Stimulated activated CD4-positive, alpha-beta T cell treated with anti-CD3 and anti-CD28 coated beads, Interleukin-4, amount 100 ng/mL, for 1 hour (primary cell): ENCODE data around the gene MRGPRD.

Source experiments
- DNase-seq: peaks from one replicate; pipeline ENCODE4 v3.0.0-alpha.2; 2020

Gene MRGPRD

DNA sequence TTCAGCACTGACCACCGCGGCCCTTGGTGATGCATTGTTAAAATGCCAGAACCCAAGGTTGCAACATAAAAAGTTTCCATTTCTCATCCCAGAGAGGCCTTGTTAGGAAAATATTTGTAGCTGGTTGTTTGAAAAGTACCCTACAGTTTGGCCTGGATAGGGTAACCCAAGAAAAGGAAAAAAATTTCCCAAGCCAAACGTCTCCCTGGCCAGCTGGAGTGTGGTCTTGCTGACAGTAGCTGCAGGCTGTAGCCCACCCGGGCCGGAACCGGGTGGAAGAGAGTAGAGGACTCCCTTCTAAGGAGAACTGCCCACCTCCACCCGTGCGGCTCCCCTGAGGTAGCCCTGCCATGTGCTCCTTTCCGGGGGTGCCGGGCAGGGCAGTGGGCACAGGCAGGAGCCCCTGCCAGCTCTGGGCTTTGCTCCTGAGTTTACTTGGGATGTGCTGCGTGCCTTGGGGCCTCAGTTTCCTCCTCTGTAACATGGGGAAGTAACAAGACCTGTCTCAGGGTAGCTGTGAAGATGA, 38.6 kb downstream of the MRGPRD start:
- DNase-seq, result no peak

DNA sequence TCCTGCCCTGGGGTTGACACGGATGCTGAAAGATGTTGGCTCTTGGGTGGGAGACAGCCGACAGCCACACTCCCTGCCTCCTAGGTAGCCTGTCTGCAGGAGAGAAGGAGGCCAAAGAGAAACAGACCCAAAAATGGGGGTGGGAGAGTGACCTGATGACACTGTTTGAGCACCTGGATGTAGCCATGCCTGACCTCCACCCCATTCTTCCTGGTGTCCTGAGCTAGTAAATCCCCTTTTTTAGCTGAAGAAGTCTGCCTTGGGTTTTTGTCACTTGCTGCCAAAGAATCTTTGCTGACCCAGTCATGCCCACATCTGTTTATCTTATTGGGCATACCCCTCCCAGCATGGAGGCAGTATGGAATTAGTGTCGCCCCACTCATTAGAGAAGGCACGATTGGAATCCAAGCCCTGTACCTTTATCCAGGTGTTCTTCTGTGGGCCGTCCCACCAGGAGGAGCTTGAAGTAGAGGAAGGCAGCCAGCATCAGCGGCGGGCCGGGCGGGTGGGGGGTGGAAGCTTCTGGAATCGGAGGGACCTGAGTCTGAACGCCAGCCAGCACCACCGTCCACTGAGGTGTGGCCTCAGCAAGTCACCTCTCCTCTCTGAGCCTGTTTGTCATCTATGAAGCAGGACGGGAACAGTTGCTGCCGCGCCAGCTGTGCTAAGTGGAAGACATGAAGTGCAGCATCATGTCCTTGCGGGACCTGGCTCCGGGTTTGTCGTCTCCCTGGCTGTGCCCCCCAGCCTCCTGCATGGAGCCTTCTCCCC, 39.3 kb downstream of the MRGPRD start:
- no peak for DNase-seq

DNA sequence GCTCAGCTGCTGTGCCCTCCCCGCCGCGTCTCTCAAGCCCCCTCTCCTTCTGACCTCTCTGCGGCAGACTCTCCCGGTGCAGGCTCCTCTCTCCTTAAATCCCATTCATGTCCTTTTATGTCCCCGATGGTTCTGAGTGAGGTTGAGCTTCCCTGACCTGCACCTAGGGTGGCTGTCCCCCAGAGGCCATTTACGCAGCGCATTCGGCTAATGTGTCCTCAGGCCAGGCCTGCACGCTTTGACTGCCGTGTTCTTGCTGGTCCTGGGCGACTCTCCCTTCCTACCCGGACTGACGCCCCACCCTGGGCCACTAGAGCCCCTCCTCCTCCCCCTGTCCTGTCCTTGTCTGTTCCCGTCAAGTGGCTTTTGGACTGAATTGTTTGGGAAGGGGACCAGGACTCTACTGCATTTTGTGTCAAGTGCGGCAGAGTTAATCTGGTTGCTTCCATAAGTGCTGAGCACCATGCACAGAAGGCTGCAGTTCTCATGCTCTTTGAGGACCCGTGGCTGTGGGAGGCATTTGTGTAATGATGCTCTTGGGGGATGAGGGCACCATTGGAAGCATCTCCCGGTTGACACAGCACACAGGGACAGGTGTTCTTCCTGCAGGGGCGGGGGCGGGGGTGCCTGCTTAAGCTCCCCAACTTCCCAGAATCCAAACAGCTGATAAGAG, 40.0 kb downstream of the MRGPRD start:
- DNase-seq, result no peak

DNA sequence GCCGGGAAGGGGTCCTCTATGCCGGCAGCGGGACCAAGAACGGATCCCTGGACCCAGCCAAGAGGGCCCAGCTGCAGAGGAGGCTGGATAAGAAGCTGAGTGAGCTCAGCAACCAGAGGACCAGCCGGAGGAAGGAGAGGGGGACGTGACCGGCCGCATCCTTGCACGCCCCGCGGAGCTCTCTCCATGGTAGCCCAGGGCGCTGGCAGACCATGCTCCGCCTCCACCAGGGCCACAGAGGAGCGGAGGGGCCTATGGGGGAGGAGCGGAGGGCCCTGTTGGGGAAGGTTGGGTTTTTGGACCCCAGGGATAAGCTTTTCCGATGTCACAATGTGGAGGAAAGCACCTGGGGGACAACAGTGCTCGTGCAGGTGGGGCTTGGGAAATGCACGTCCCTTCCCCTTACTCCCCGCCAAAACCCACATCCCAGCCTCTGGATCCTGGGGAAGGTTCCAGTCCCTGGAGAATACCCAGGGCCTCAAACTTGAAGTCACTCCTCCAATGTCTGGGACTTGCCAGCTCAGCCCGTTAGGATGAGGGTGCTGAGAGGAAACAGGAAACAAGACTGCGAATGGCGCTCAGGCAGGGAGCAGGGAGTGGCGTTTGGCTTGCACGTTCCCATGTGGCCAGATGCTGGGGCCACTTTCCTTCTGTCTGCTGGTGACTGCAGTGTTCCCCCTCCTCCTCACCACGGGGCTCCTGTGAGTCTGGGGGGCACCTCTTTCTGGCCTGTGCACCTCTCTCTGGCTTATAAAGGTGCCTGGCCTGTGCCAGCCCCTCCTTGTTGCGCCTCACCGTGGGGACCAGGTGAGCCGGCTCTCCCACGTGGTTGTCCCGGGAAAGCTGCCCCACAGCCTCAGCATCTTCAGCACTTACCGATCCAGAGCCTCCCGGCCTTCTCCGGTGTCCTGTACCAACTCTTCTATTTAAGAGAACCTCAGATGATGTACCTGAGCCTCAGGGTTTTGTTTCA, 40.9 kb downstream of the MRGPRD start:
- no peak for DNase-seq

DNA sequence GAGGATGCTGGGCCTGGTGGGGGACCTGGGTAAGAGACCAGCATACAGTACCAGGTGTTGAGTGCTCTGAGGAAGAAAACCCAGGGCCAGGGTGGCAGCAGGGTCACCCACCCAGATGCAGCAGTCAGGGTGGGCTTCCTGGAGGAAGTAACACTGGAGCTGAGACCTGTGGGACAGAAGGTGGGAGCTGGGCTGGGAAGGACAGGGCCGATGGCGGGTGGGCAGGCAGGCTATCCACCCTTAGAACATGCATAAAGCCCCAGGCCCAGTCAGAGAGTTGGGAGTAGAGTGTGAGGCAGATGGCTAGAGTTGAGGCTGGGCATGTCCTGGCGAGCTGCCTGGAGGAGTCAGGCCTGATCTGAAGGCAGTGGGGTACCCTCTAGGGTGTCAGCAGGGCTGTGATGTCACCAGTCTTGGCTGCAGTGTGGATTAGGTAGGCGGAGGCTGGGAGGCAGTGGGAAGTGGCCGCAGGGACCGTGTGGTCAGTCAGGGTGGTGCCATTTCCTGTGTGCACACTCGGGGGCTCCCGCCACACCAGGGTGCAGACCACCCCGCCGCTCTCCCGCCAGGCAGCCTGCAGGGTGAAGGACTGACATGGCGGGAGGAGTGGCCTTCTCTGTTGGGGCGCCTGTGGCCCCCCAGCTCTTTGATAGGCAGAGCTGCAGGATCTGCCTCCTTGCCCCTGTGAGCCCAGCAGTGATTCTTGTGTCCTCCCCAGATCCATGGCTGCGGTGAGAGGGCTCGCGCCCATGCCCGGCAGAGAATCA, 41.8 kb downstream of the MRGPRD start:
- no peak for DNase-seq

DNA sequence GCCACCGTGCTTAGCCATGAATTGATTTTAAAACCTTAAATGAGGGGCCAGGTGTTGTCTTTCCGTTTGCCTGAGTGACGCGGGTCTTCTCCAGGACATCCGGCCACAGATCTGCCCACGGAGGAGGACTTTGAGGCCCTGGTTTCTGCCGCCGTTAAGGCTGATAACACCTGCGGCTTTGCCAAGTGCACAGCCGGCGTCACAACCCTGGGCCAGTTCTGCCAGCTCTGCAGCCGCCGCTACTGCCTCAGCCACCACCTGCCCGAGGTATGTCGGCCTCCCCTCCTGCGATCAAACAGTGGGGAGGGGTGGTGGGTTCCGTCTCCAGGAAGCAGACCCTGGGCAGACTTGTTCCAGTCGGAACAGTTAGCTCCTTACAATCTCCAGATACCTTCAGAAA, 42.7 kb downstream of the MRGPRD start:
- DNase-seq, result no peak

DNA sequence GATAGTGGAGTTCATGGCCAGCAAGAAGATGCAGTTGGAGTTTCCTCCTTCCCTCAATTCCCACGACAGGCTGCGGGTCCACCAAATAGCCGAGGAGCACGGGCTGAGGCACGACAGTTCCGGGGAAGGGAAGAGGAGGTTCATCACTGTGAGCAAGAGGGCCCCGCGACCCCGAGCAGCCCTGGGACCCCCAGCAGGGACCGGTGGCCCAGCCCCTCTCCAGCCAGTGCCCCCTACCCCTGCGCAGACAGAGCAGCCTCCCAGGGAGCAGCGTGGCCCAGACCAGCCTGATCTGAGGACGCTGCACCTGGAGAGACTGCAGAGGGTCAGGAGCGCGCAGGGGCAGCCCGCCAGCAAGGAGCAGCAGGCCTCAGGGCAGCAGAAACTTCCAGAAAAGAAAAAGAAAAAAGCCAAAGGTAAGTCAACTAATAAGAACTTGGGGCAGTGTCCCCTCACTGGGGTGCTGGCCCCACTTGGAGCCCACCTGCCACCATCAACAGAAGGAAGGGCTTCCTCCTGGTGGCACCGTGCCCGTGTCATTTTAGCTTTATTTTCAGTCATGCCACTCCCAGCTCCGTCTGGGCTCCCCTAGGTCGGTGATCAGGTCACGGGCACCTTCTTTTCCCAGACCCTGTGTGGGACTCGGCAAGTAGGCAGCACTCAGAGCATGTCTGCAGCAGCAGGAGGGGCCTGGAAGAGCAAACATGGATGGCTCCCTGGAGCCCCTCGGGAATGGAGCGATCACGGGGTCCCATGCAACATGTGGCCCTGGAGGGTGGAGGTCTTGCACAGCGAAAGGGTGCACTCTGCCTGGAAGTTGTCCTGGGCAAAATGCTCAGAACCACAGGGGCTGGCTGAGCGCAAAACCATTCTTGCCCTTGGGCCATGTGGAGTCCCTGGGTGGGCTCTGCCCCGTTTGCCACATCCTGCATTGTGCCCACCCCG, 43.8 kb downstream of the MRGPRD start:
- DNase-seq, result no peak

DNA sequence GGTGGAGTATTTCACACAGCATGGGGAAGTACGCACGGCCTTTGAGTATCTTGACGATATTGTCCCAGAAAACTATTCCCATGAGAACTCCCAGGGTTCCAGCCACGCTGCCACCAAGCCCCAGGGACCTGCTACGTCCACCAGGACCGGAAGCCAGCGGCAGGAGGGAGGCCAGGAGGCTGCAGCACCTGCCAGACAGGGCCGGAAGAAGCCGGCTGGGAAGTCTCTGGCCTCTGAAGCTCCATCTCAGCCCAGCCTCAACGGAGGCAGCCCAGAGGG, 44.5 kb downstream of the MRGPRD start:
- no peak for DNase-seq

DNA sequence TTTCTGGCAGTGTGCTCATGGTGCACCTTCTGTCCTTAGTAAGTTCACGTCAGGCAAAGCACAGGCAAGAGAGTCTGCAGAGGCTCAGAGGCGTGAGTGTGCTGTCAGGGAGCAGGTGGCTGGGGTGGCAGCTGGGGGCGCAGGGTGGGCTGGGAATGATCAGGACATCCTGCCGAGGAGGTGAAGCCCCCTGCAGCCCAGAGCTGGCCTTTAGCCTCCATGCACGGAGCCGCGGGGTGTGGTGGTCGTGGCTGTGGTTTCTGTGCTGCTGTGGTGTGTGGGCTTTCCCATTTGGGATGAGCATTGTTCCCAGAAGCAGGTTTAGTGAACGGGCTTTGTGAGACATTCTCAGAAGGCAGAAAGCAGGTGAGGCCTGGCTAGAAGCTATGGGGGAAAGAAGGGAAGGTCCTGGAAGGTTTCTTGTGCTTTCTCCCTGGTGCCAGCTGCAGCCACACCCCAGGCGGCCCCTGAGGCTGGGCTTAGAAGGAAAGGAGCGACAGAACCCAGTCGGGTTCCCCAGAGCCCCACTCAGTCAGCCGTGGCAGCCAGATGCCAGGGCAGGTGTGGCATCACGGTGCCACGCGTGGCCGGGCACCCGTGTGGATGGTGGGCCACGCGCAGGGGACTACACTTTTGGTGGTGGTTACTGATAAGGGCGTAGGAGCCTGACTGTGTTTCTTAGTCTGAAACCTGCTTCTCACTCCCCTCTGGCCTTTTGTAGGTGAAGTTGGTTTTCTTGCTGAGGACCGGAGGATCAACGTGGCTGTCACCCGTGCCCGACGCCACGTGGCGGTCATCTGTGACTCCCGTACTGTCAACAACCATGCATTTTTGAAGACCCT, 45.0 kb downstream of the MRGPRD start:
- no peak for DNase-seq

DNA sequence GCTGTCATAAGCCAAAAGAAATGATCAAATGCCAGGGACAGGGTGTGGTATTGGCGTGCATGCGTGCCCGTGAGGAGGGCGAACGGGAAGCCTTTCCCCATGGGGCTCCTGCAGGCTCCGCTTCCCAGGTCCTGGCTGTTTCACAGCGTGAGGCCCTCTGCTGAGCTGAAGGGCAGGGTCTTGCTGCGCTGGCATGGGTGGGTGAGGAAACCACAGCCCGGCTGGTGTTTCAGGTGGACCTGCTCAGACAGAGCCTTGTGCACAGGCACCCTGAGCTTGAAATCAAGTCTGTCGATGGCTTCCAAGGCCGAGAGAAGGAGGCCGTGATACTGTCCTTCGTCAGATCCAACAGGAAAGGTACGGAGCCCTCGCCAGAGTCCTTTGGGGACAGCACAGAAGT, 45.7 kb downstream of the MRGPRD start:
- no peak for DNase-seq

DNA sequence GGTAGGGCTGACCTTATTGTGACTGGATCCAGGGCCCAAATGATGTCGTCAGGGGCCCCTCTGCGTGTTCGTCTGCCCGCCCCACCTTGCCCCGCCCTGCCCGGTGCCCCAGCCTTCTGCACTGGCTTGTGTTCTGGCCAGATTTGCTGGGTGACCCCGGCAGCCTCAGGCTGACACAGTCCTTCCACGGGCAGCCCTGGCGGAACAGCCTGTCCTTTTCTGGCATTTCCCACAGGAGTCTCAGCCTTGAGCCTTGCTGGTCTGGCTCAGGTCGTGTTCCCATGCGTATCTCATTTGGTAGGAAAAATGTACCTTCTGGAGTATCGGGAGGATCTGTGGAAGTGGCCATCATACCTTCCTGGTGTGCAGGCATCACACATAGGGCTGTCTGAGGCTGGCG, 46.1 kb downstream of the MRGPRD start:
- no peak for DNase-seq

DNA sequence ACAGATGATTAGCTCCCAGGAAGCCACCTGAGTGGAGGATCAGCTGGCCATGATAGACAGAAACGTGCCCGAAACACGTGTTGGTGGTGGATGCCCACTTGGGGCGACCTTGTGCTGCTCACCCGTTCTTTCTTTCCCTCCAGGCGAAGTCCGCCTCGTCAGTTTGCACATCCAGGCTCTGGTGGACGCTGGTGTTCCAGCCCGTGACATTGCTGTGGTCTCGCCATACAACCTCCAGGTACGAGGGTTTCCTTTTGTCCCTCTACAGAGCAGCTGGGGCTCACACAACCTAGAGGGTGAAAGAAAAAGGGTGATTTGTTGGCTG, 46.5 kb downstream of the MRGPRD start:
- no peak for DNase-seq

DNA sequence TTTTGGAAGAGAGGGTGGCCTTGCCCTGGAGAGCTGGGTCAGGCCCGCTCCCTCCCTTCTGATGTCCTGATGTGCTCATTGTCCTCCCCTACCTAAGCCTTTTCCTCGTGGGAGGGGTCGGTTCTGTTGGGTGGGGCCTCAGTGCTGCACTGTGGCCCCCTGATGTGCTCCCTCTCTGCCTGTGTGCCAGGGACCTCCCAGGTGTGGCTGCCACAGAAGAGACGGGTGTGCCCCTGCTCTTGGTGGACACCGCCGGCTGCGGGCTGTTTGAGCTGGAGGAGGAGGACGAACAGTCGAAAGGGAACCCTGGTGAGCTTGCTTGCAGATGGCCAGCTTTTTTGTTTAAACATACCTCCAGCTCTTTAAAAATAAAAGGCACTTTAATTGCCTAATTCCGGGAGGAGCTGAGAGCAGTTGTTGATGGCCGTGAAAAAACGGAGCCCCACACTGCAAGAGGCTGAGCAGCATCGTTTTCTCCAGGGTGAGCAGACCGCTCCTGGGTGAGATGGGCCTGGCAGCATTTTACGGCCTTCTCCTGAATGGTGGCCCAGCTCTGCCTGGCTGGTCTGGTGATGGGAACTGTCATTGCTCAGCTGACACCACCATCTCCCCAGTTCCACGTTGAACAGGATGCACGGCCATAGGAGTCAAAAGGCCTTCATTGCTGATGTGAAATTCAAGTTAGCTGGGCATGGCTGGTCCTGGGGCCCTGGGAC, 47.0 kb downstream of the MRGPRD start:
- DNase-seq, result no peak

DNA sequence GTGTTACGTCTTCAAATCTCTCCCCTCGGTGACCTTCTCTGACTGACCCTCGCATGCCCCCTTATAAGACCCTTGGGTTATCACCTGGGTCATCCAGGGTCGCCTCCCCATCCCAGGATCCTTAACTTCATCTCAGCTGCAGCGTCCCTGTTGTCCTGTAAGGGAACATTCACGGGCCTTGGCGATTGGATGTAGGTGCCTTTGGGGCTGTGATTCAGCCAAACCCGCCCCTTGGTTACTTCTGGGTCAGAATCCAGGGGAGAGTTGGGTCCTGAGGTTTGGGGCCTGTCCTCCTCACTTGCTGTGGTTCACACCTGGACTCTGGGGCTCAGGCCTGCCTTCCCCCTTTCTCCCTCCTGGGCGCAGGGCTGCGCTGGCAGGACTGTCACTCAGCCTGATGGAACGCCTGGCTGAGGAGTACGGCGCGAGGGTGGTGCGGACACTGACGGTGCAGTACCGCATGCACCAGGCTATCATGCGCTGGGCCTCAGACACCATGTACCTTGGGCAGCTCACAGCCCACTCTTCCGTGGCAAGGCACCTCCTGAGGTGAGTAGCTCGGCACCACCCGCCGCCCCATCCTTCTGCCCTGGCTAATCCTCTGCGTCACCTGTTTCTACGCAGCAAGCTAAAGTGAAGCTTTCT, 47.7 kb downstream of the MRGPRD start:
- no peak for DNase-seq

DNA sequence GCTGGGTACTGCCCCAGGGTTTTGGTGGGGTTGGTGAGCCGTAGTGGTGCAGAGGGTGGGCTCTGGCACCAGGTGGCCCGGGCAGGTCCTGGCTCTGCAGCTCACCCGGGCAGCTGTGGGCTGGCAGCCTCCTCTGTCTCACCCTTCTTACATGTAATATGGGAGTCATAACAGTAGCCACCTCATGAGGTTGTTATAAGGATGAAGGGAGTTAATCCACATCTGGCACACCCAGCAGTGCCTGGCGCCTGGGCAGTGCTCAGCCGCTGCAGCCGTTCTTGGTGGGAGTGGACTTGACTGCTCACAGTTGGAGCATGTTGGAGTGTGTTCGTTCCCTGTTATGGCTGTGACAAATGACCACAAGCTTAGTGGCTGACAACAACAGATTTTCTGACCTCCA, 48.4 kb downstream of the MRGPRD start:
- no peak for DNase-seq

DNA sequence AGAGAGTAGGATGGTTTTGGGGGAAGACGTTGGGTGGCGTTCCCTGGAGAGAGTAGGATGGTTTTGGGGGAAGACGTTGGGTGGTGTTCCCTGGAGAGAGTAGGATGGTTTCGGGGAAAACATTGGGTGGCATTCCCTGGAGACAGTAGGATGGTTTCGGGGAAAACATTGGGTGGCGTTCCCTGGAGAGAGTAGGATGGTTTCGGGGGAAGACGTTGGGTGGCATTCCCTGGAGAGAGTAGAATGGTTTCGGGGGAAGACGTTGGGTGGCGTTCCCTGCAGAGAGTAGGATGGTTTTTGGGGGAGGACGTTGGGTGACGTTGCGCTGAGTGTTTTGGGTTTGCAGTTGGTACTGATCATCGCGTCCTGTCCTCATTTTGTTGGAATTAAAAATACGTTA, 48.9 kb downstream of the MRGPRD start:
- no peak for DNase-seq

DNA sequence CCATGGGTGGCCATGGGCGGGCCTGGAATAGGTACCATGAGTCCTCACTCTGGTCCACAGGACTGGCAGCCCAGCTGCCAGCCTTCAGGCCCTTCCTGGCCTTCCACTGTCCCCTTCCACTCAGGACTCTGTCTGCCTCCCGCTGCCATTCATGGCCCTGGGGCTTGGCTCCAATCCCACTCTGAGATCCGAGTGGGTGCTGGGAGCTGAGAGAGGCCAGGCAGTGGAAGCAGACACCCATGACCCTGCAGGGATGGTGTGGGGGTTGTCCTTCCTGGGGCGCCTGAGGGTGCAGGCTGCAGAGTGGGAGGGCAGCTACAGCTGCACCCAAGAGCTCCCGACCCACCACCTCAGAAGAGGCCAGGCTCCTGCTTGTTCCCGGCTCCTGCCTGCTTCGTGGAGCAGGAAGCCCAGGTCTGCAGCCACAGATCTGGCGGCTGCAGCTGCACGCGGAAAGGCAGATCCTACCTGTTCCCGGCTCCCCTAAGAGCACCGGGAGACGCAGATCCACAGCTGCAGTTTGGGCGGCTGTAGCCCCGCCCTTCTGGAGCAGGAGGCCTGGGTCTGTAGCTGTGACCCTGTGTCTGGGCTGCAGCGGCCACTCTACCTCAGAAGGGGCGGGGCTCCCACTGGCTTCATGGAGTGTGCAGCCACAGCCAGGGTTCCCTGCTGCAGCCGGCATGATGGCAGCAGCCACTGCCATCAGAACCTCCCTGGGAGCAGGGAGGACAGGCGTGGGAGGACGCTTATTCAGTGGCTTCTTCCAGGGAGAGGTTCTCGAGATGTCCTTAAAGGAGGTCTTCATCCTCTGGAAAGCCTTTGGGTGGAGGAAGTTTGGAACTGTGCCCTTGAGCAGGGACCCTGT, 49.6 kb downstream of the MRGPRD start:
- no peak for DNase-seq
